Upper lobe of left lung (tissue), 6 donors: Measurements from ENCODE around the gene BDNF. TPM values are rescaled to one million over a fixed set of nuclear protein-coding genes. Genes with fewer than 3 reads are reported as not detected.

Experiments
- ATAC-seq, 2 donors: fragments of 200-7000 bp; cut with Tn5 transposase; one replicate each; pipeline ENCODE4 v1.9.1; 2022; ENCODE audit warnings: mild to moderate bottlenecking in 2 of 2, moderate library complexity in 2 of 2; ENCODE audit not compliant: low FRiP score in 2 of 2
- DNase-seq, 2 donors: peaks; one replicate each; pipeline ENCODE4 v3.0.0-alpha.2; 2019 to 2020
- H3K27ac ChIP-seq, 4 donors: fragments of 200-600 bp; sonication (generic); one replicate each; pipeline ENCODE4 v1.5.1; 2016 to 2019
- H3K27me3 ChIP-seq, 4 donors: fragments of 200-600 bp; sonication (generic); one replicate each; pipeline ENCODE4 v1.5.1; 2017 to 2019
- H3K36me3 ChIP-seq, 4 donors: fragments of 200-600 bp; sonication (generic); one replicate each; pipeline ENCODE4 v1.5.1; 2016 to 2019
- H3K4me1 ChIP-seq, 4 donors: fragments of 200-600 bp; sonication (generic); one replicate each; pipeline ENCODE4 v1.5.1; 2018 to 2019
- H3K4me3 ChIP-seq, 4 donors: fragments of 200-600 bp; sonication (generic); one replicate each; pipeline ENCODE4 v1.5.1; 2017 to 2019; ENCODE audit warnings: mild to moderate bottlenecking in 2 of 4, moderate library complexity in 1 of 4
- H3K9me3 ChIP-seq, 4 donors: fragments of 200-600 bp; sonication (generic); one replicate each; pipeline ENCODE4 v1.5.1; 2018 to 2019
- EP300 ChIP-seq, 4 donors: sonication (generic); formaldehyde crosslinking; IDR thresholded peaks; one replicate each; pipeline ENCODE4 v1.5.1; 2017; ENCODE audit warnings: antibody characterized with exemption in 4 of 4, control low read depth in 2 of 4
- POLR2A ChIP-seq, 4 donors: fragments of 450-650 bp; IDR thresholded peaks; one replicate each; pipeline ENCODE4 v1.5.1; 2016 to 2017; ENCODE audit warnings: antibody characterized with exemption in 4 of 4, mild to moderate bottlenecking in 2 of 4
- POLR2AphosphoS5 ChIP-seq, 2 donors: sonication (generic); formaldehyde crosslinking; IDR thresholded peaks; one replicate each; pipeline ENCODE4 v1.5.1; 2017; ENCODE audit warnings: antibody characterized with exemption in 2 of 2
- WGBS, 2 donors: methylation state at CpG; one replicate each; pipeline ENCODE4 v1.1.5; 2017 to 2018; 5-methylcytosine and 5-hydroxymethylcytosine counted together
- total RNA-seq, 6 donors: library from RNA; depleted of rRNA in 4 of 6; stranded (reverse); fragments of >200 nt in 4 of 6; gene quantifications; one replicate each; pipeline versions ENCODE4 v1.1.0 to v1.2.1, GENCODE V29; 2016 to 2021
- TF ChIP-seq, protein P1 (sequence below), 6 experiments: fragments of 450-650 bp in 4 of 6; fragments of 200-600 bp in 2 of 6; sonication (generic) in 2 of 6; IDR thresholded peaks; one replicate each; pipeline ENCODE4 v1.5.1; 2016 to 2019; ENCODE audit warnings: antibody characterized with exemption in 6 of 6
- donor health status: DM: no; HTN: no; CAD: no; lungs with moderate emphysema.
- donor health status: DM: no; HTN: yes; CAD: no; lungs with severe emphysema.

Gene BDNF
- total RNA-seq, 6 donors from 2014 or later = 1.0 to 5.4 (median 3.8) TPM

DNA sequence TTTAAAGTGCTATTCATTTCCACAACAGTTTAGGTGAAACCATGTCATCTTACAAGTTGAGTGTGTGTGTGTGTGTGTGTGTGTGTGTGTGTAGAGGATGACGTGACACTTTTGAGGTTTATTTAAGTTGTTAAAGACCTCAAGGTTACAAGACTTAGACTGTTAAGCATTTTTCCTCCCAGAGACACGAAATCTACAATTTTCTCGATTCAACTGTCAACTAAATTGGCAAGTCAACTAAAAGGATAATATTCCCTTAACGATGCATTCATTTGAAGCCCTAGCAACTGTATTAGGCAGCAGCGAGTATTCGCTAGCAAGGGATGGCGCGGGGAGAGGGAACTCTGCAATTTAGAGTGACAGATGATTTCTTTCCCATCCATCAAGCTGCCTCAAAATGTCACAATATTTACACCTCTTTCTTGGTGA, 17.6 kb upstream of the BDNF start:
- peaks cover 0 to 3% (median 0%) of the 10 kb centered on the region in 4 donors for H3K9me3 ChIP-seq
- H3K36me3 ChIP-seq = no peaks in the 10 kb centered on the region
- ATAC-seq = no peak
- peaks cover 20 to 28% (median 24%) of the 10 kb centered on the region in 4 donors for H3K4me1 ChIP-seq
- DNase-seq = no peak
- H3K4me3 ChIP-seq = peak overlapping the region in 1 of 4 donors; percentile 37
- 6 to 12% methylated on average over 8 of the region's 8 CpGs for WGBS, 2 donors
- no peak for TF ChIP-seq EP300 (IDR thresholded peaks at IDR 0.05)
- no peak for TF ChIP-seq POLR2AphosphoS5 (IDR thresholded peaks at IDR 0.05)
- TF ChIP-seq, protein P1, sequence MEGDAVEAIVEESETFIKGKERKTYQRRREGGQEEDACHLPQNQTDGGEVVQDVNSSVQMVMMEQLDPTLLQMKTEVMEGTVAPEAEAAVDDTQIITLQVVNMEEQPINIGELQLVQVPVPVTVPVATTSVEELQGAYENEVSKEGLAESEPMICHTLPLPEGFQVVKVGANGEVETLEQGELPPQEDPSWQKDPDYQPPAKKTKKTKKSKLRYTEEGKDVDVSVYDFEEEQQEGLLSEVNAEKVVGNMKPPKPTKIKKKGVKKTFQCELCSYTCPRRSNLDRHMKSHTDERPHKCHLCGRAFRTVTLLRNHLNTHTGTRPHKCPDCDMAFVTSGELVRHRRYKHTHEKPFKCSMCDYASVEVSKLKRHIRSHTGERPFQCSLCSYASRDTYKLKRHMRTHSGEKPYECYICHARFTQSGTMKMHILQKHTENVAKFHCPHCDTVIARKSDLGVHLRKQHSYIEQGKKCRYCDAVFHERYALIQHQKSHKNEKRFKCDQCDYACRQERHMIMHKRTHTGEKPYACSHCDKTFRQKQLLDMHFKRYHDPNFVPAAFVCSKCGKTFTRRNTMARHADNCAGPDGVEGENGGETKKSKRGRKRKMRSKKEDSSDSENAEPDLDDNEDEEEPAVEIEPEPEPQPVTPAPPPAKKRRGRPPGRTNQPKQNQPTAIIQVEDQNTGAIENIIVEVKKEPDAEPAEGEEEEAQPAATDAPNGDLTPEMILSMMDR (IDR thresholded peaks at IDR 0.05) = no peak
- TF ChIP-seq POLR2A (IDR thresholded peaks at IDR 0.05) = no peak
- peaks cover 0 to 54% (median 29%) of the 10 kb centered on the region in 4 donors for H3K27me3 ChIP-seq
- no peak overlapping the region for H3K27ac ChIP-seq

- DNase-seq = no peak
- H3K9me3 ChIP-seq = peaks cover 0 to 3% (median 0%) of the 10 kb centered on the region in 4 donors
- H3K4me1 ChIP-seq = peaks cover 15 to 24% (median 21%) of the 10 kb centered on the region in 4 donors
- H3K4me3 ChIP-seq = no peak overlapping the region
- peaks cover 0 to 49% (median 26%) of the 10 kb centered on the region in 4 donors for H3K27me3 ChIP-seq
- H3K36me3 ChIP-seq = no peaks in the 10 kb centered on the region
- no peak overlapping the region for H3K27ac ChIP-seq
- TF ChIP-seq POLR2A (IDR thresholded peaks at IDR 0.05) = no peak
- TF ChIP-seq, protein P1 (IDR thresholded peaks at IDR 0.05) = no peak
- ATAC-seq = no peak
Measured at GRCh38 chr11:27717377-27717776, 17.1 kb upstream of the BDNF start.

- no peak for ATAC-seq
- 59 to 60% methylated on average over 2 of the region's 2 CpGs for WGBS, 2 donors
- no peak overlapping the region for H3K27ac ChIP-seq
- H3K4me1 ChIP-seq = peaks cover 10 to 18% (median 15%) of the 10 kb centered on the region in 4 donors
- no peaks in the 10 kb centered on the region for H3K36me3 ChIP-seq
- H3K27me3 ChIP-seq = peaks cover 0 to 44% (median 22%) of the 10 kb centered on the region in 4 donors
- H3K4me3 ChIP-seq = no peak overlapping the region
- H3K9me3 ChIP-seq = peaks cover 0 to 3% (median 0%) of the 10 kb centered on the region in 4 donors
- no peak for DNase-seq
- TF ChIP-seq POLR2A (IDR thresholded peaks at IDR 0.05) (no peak), POLR2AphosphoS5 (IDR thresholded peaks at IDR 0.05) (no peak), EP300 (IDR thresholded peaks at IDR 0.05) (no peak)
- TF ChIP-seq, protein P1 (IDR thresholded peaks at IDR 0.05) = no peak
Measured at GRCh38 chr11:27716835-27717234, 16.6 kb upstream of the BDNF start.

- 60 to 66% methylated on average over 2 of the region's 2 CpGs for WGBS, 2 donors
- H3K4me1 ChIP-seq = peaks cover 9 to 17% (median 14%) of the 10 kb centered on the region in 4 donors
- TF ChIP-seq, protein P1 (IDR thresholded peaks at IDR 0.05) = no peak
- TF ChIP-seq POLR2AphosphoS5 (IDR thresholded peaks at IDR 0.05) = no peak
- TF ChIP-seq POLR2A (IDR thresholded peaks at IDR 0.05) = no peak
- no peak for TF ChIP-seq EP300 (IDR thresholded peaks at IDR 0.05)
- ATAC-seq = no peak
- no peak for DNase-seq
- peaks cover 0 to 3% (median 0%) of the 10 kb centered on the region in 4 donors for H3K9me3 ChIP-seq
- H3K27ac ChIP-seq = no peak overlapping the region
- H3K4me3 ChIP-seq = no peak overlapping the region
- no peaks in the 10 kb centered on the region for H3K36me3 ChIP-seq
- peaks cover 0 to 39% (median 16%) of the 10 kb centered on the region in 4 donors for H3K27me3 ChIP-seq
Measured at GRCh38 chr11:27716216-27716615, 16.0 kb upstream of the BDNF start.

GRCh38 chr11:27711725-27712124, 11.5 kb upstream of the BDNF start:
- ATAC-seq (no peak), DNase-seq (no peak)
- H3K4me3 ChIP-seq = no peak overlapping the region
- no peak overlapping the region for H3K27ac ChIP-seq
- TF ChIP-seq POLR2AphosphoS5 (IDR thresholded peaks at IDR 0.05) (no peak), EP300 (IDR thresholded peaks at IDR 0.05) (no peak), POLR2A (IDR thresholded peaks at IDR 0.05) (no peak)
- TF ChIP-seq, protein P1 (IDR thresholded peaks at IDR 0.05) = no peak
- WGBS, 2 donors = 24% methylated on average over 1 of the region's 1 CpG
- H3K4me1 ChIP-seq = no peaks in the 10 kb centered on the region
- no peaks in the 10 kb centered on the region for H3K36me3 ChIP-seq
- peaks cover 0 to 3% (median under 1%) of the 10 kb centered on the region in 4 donors for H3K27me3 ChIP-seq
- H3K9me3 ChIP-seq = no peaks in the 10 kb centered on the region
